SK-N-SH (cell line): ENCODE results near the gene RNF19B. TPM values are rescaled to one million over a fixed set of nuclear protein-coding genes. Genes with fewer than 3 reads are reported as not detected.
A peak's percentile ranks its signal among the peaks of the same experiment; 100 is the strongest.

Experiments
- CTCF ChIA-PET: fragments of 300-600, 350-600 bp; formaldehyde crosslinking; extraction: SDS; loops from one replicate; lab custom pipeline; 2021; lab: Yijun Ruan, JAX
- POLR2A ChIA-PET: fragments of 350-600 bp; sonication (Branson Sonifier 250); formaldehyde crosslinking; extraction: SDS; loops from one replicate; lab custom pipeline; 2020; ENCODE audit warnings: antibody characterized with exemption, inconsistent platforms; lab: Yijun Ruan, JAX
- DNase-seq: peaks from one replicate; pipeline ENCODE4 v3.0.0; 2012
- H2AFZ ChIP-seq: fragments of 200-600 bp; sonication (generic); 2 replicates; pipeline ENCODE4 v1.8.1; 2016; ENCODE audit warnings: antibody characterized with exemption, mild to moderate bottlenecking, low read depth
- H3F3A ChIP-seq: fragments of 200-600 bp; sonication (generic); replicated peaks from 2 replicates; pipeline ENCODE3; 2016; ENCODE audit warnings: antibody characterized with exemption, mild to moderate bottlenecking; ENCODE audit not compliant: insufficient read depth
- H3K27ac ChIP-seq, 2 experiments: fragments of 200-500 bp in 1 of 2; fragments of 200-600 bp in 1 of 2; sonication (Bioruptor generic) in 1 of 2; sonication (generic), shearing (Covaris generic) in 1 of 2; 2 replicates each; pipeline versions ENCODE4 v1.5.1 to v1.6.1; 2014 to 2016; ENCODE audit warnings: low read depth in 2 of 2, inconsistent platforms in 1 of 2, low read length in 1 of 2, mild to moderate bottlenecking in 1 of 2, mixed read lengths in 1 of 2
- H3K27me3 ChIP-seq: fragments of 200-600 bp; sonication (generic), shearing (Covaris generic); 2 replicates; pipeline ENCODE4 v1.6.1; 2016; ENCODE audit warnings: mixed run types; ENCODE audit not compliant: insufficient read depth
- H3K36me3 ChIP-seq, 2 experiments: fragments of 200-500 bp in 1 of 2; fragments of 200-600 bp in 1 of 2; sonication (Bioruptor generic) in 1 of 2; sonication (generic) in 1 of 2; replicated peaks in 1 of 2; 2 replicates each; pipeline versions ENCODE3 to v1.5.1; 2014 to 2016; ENCODE audit warnings: low read length in 1 of 2, mild to moderate bottlenecking in 1 of 2; ENCODE audit not compliant: insufficient read depth in 2 of 2, control insufficient read depth in 1 of 2
- H3K4me1 ChIP-seq, 2 experiments: fragments of 200-500 bp in 1 of 2; fragments of 200-600 bp in 1 of 2; sonication (Bioruptor generic) in 1 of 2; sonication (generic), shearing (Covaris generic) in 1 of 2; 2 replicates each; pipeline versions ENCODE4 v1.5.1 to v1.6.1; 2014 to 2016; ENCODE audit warnings: low read depth in 1 of 2, low read length in 1 of 2, mixed run types in 1 of 2; ENCODE audit not compliant: insufficient read depth in 2 of 2, control insufficient read depth in 1 of 2
- H3K4me2 ChIP-seq: fragments of 200-600 bp; sonication (generic), shearing (Covaris generic); 2 replicates; pipeline ENCODE4 v1.6.1; 2017; ENCODE audit warnings: mixed run types
- H3K4me3 ChIP-seq, 2 experiments: fragments of 200-500 bp in 1 of 2; fragments of 200-600 bp in 1 of 2; sonication (Bioruptor generic) in 1 of 2; sonication (generic), shearing (Covaris generic) in 1 of 2; 2 replicates each; pipeline versions ENCODE4 v1.5.1 to v1.8.1; 2014 to 2016; ENCODE audit warnings: low read depth in 2 of 2, inconsistent platforms in 1 of 2, low read length in 1 of 2, mild to moderate bottlenecking in 1 of 2, mixed read lengths in 1 of 2, moderate library complexity in 1 of 2
- H3K79me2 ChIP-seq: fragments of 200-600 bp; sonication (generic); 2 replicates; pipeline ENCODE4 v1.8.1; 2017; ENCODE audit warnings: mild to moderate bottlenecking; ENCODE audit not compliant: insufficient read depth
- H3K9ac ChIP-seq: fragments of 200-600 bp; sonication (generic); 2 replicates; pipeline ENCODE4 v1.6.1; 2017; ENCODE audit warnings: mixed run types
- H3K9me2 ChIP-seq: fragments of 200-600 bp; sonication (generic); 2 replicates; pipeline ENCODE4 v1.6.1; 2017; ENCODE audit warnings: mixed run types
- H3K9me3 ChIP-seq: fragments of 200-600 bp; sonication (generic); 2 replicates; pipeline ENCODE4 v1.6.1; 2017; ENCODE audit warnings: mixed run types, mild to moderate bottlenecking, moderate library complexity
- H4K20me1 ChIP-seq: fragments of 200-600 bp; sonication (generic); 2 replicates; pipeline ENCODE4 v1.6.1; 2017; ENCODE audit warnings: mild to moderate bottlenecking, mixed run types; ENCODE audit not compliant: insufficient read depth
- CTCF ChIP-seq: fragments of 200-600 bp; sonication (generic); IDR thresholded peaks from 2 replicates; pipeline ENCODE4 v1.6.1; 2017; ENCODE audit warnings: antibody characterized with exemption, mild to moderate bottlenecking, moderate library complexity
- ELF1 ChIP-seq: IDR thresholded peaks from 2 replicates; pipeline ENCODE4 v1.4.0; 2012
- EP300 ChIP-seq, 2 experiments: IDR thresholded peaks; 2 replicates each; pipeline versions ENCODE4 v1.4.0 to v1.6.1; 2012; ENCODE audit warnings: borderline replicate concordance in 1 of 2, low read depth in 1 of 2, low read length in 1 of 2
- FOSL2 ChIP-seq: IDR thresholded peaks from 2 replicates; pipeline ENCODE4 v1.4.0; 2012; ENCODE audit warnings: low read depth, mild to moderate bottlenecking, moderate library complexity, borderline replicate concordance
- FOXJ3 ChIP-seq: sonication (generic); formaldehyde crosslinking; IDR thresholded peaks from 2 replicates; pipeline ENCODE4 v1.5.1; 2020; ENCODE audit warnings: mild to moderate bottlenecking, missing genetic modification reagents
- GATA2 ChIP-seq: sonication (generic); formaldehyde crosslinking; IDR thresholded peaks from 2 replicates; pipeline ENCODE4 v1.5.0; 2020; ENCODE audit warnings: mild to moderate bottlenecking, missing genetic modification reagents
- MEF2A ChIP-seq: IDR thresholded peaks from 2 replicates; pipeline ENCODE4 v1.4.0; 2012; ENCODE audit warnings: low read depth, borderline replicate concordance
- MXI1 ChIP-seq: IDR thresholded peaks from 2 replicates; pipeline ENCODE4 v1.6.1; 2012; ENCODE audit warnings: mild to moderate bottlenecking, low read depth, low read length, improper control_type of control experiment
- NFIC ChIP-seq: IDR thresholded peaks from 2 replicates; pipeline ENCODE4 v1.4.0; 2012; ENCODE audit warnings: borderline replicate concordance
- NRF1 ChIP-seq: IDR thresholded peaks from 2 replicates; pipeline ENCODE4 v1.6.1; 2012; ENCODE audit warnings: low read depth, mild to moderate bottlenecking, low read length
- POLR2AphosphoS5 ChIP-seq: IDR thresholded peaks from 2 replicates; pipeline ENCODE4 v1.6.1; 2012; ENCODE audit warnings: low read depth, low read length
- RCOR1 ChIP-seq: fragments of 150-350 bp; IDR thresholded peaks from 2 replicates; pipeline ENCODE4 v1.6.1; 2017; ENCODE audit warnings: antibody characterized with exemption, low read length
- REST ChIP-seq: IDR thresholded peaks from 2 replicates; pipeline ENCODE4 v1.6.1; 2012; ENCODE audit warnings: mild to moderate bottlenecking, low read depth, low read length, moderate library complexity
- RXRA ChIP-seq: IDR thresholded peaks from 2 replicates; pipeline ENCODE4 v1.4.0; 2012; ENCODE audit warnings: low read depth, mild to moderate bottlenecking, borderline replicate concordance
- TCF12 ChIP-seq: IDR thresholded peaks from 2 replicates; pipeline ENCODE4 v1.4.0; 2012
- TEAD4 ChIP-seq: IDR thresholded peaks from 2 replicates; pipeline ENCODE4 v1.4.0; 2012; ENCODE audit warnings: mild to moderate bottlenecking, borderline replicate concordance; ENCODE audit not compliant: insufficient read depth
- YY1 ChIP-seq: IDR thresholded peaks from 2 replicates; pipeline ENCODE4 v1.4.0; 2012; ENCODE audit warnings: low read depth, mild to moderate bottlenecking
- WGBS: methylation state at CpG from one replicate; pipeline ENCODE4 v1.1.6; 2017; ENCODE audit warnings: low lambda C conversion rate; 5-methylcytosine and 5-hydroxymethylcytosine counted together
- polyA plus RNA-seq, 3 experiments: library from polyadenylated mRNA; depleted of rRNA; stranded (reverse); fragments of >200 nt; gene quantifications; 2 replicates each; pipeline ENCODE4 v1.2.3, GENCODE V29; 2012
- TF ChIP-seq, protein P1 (sequence below): IDR thresholded peaks from 2 replicates; pipeline ENCODE4; 2012
- TF ChIP-seq, protein P2 (sequence below): IDR thresholded peaks from 2 replicates; pipeline ENCODE4 v1.4.0; 2012; ENCODE audit warnings: low read depth
- TF ChIP-seq, protein P3 (sequence below): fragments of 150-350 bp; IDR thresholded peaks from 2 replicates; pipeline ENCODE4 v1.6.1; 2017; ENCODE audit warnings: antibody characterized with exemption, low read length, low read depth, borderline replicate concordance
- TF ChIP-seq, protein P4 (sequence below): IDR thresholded peaks from 2 replicates; pipeline ENCODE4 v1.4.0; 2012; ENCODE audit warnings: low read depth, borderline replicate concordance

The RNF19B gene
- polyA plus RNA-seq, 1 of the 3 experiments (the other 2 are of a cell fraction) = 20.1 TPM

DNA sequence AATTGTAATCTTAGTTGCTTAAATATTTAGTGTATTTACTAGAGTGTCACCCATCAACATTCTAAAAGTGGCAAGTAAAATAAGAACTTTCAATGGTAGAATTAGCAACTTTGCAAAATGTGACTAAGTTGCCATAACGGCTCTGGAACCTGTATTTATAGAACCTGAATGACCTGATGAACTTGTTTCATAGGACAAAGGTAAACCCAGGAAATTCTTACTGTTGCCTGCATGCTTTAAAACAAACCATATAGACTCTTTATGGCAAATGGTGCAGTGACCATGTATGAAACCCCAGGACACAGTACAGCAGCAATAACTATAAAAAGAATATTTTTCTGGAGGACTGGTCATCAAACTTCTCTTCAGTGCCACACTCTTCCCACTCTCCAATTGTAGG is 49.2 kb upstream of the RNF19B start:
- Histone ChIP-seq H3K9me2 (no peaks in the 10 kb centered on the region), H3K4me1 (peaks cover 0 to 23% of the 10 kb centered on the region in 2 experiments; a peak in 2 of 4 replicates), H3K9ac (no peak overlapping the region), H3K36me3 (peaks cover 37 to 42% of the 10 kb centered on the region in 2 experiments), H4K20me1 (no peaks in the 10 kb centered on the region), H3K4me3 (no peak overlapping the region), H3K79me2 (no peaks in the 10 kb centered on the region), H3K9me3 (no peaks in the 10 kb centered on the region), H3K27me3 (no peaks in the 10 kb centered on the region), H2AFZ (no peak overlapping the region), H3F3A (peaks cover 4% of the 10 kb centered on the region), H3K4me2 (no peak overlapping the region), H3K27ac (no peak overlapping the region)
- ChIA-PET POLR2A (no interaction called here), CTCF (interaction anchor here (1.6 to 3.3 kb wide), 2 partner anchors 12 to 80 kb away, joined by 3 to 7 read pairs; no protein-coding TSS in a partner anchor)
- TF ChIP-seq MXI1 = no peak
- no peak for TF ChIP-seq RCOR1
- no peak for TF ChIP-seq CTCF
- TF ChIP-seq RXRA = no peak
- TF ChIP-seq, protein P1, sequence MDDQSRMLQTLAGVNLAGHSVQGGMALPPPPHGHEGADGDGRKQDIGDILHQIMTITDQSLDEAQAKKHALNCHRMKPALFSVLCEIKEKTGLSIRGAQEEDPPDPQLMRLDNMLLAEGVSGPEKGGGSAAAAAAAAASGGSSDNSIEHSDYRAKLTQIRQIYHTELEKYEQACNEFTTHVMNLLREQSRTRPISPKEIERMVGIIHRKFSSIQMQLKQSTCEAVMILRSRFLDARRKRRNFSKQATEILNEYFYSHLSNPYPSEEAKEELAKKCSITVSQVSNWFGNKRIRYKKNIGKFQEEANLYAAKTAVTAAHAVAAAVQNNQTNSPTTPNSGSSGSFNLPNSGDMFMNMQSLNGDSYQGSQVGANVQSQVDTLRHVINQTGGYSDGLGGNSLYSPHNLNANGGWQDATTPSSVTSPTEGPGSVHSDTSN = no peak
- no peak for TF ChIP-seq GATA2 (CRISPR knock-in tag)
- TF ChIP-seq, protein P2, sequence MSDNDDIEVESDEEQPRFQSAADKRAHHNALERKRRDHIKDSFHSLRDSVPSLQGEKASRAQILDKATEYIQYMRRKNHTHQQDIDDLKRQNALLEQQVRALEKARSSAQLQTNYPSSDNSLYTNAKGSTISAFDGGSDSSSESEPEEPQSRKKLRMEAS = no peak
- TF ChIP-seq, protein P3, sequence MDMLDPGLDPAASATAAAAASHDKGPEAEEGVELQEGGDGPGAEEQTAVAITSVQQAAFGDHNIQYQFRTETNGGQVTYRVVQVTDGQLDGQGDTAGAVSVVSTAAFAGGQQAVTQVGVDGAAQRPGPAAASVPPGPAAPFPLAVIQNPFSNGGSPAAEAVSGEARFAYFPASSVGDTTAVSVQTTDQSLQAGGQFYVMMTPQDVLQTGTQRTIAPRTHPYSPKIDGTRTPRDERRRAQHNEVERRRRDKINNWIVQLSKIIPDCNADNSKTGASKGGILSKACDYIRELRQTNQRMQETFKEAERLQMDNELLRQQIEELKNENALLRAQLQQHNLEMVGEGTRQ = no peak
- no peak for TF ChIP-seq ELF1
- no peak for TF ChIP-seq FOXJ3
- TF ChIP-seq NRF1 = no peak
- TF ChIP-seq NFIC = no peak
- no peak for TF ChIP-seq FOSL2
- 89% methylated on average over 1 of the region's 1 CpG for WGBS
- DNase-seq = no peak

DNA sequence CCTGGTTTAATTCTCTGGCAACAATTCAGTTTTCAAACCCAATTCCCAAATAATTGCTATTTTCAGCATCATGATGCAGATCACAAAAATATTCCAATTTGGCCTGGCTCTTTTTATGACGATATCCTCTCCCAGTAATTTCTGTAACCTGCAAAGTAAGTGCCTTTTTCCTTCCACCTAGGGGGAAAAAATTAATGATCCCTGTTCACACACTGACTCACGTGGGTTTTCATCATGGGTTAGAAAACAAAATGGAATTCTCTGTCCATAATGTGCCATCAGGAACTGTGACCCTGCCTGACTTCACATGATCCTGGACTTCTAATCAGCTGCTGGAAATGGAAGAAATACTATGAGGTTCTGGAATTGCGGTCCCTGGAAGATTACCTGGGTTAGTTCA is 47.6 kb upstream of the RNF19B start:
- no peaks in the 10 kb centered on the region for H3K27me3 ChIP-seq
- no peak overlapping the region for H3K4me2 ChIP-seq
- 96% methylated on average over 3 of the region's 3 CpGs for WGBS
- ChIA-PET POLR2A (no interaction called here), CTCF (interaction anchor here (0.7 to 8.2 kb wide), 4 partner anchors 43 to 138 kb away, joined by 3 to 95 read pairs (median 3); no protein-coding TSS in a partner anchor)
- no peaks in the 10 kb centered on the region for H4K20me1 ChIP-seq
- peaks cover 41 to 44% of the 10 kb centered on the region in 2 experiments for H3K36me3 ChIP-seq
- no peak overlapping the region for H2AFZ ChIP-seq
- no peak for DNase-seq
- H3K27ac ChIP-seq = peak overlapping the region in 1 of 2 experiments; percentile 91; a peak in 2 of 4 replicates
- no peaks in the 10 kb centered on the region for H3K79me2 ChIP-seq
- no peak overlapping the region for H3K9ac ChIP-seq
- H3K9me3 ChIP-seq = no peaks in the 10 kb centered on the region
- peaks cover 8% of the 10 kb centered on the region for H3F3A ChIP-seq
- no peak overlapping the region for H3K4me3 ChIP-seq
- H3K4me1 ChIP-seq = peaks cover 4 to 39% of the 10 kb centered on the region in 2 experiments; a peak in 3 of 4 replicates
- H3K9me2 ChIP-seq = no peaks in the 10 kb centered on the region
- TF ChIP-seq NFIC = no peak
- no peak for TF ChIP-seq YY1
- no peak for TF ChIP-seq GATA2 (CRISPR knock-in tag)
- no peak for TF ChIP-seq FOSL2
- TF ChIP-seq POLR2AphosphoS5 = no peak
- no peak for TF ChIP-seq TEAD4
- no peak for TF ChIP-seq MEF2A
- TF ChIP-seq EP300 (IDR thresholded peaks at IDR 0.05; ENCODE audit: borderline replicate concordance in 1 of 2, low read depth in 1 of 2, low read length in 1 of 2) = no peak
- TF ChIP-seq REST = no peak
- TF ChIP-seq TCF12 = no peak
- TF ChIP-seq, protein P4, sequence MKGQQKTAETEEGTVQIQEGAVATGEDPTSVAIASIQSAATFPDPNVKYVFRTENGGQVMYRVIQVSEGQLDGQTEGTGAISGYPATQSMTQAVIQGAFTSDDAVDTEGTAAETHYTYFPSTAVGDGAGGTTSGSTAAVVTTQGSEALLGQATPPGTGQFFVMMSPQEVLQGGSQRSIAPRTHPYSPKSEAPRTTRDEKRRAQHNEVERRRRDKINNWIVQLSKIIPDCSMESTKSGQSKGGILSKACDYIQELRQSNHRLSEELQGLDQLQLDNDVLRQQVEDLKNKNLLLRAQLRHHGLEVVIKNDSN = no peak
- TF ChIP-seq ELF1 = no peak
